Measurements from ENCODE around the gene ACTR1A.

Gene ACTR1A

GRCh38 chr10:102485093-102485784, 17.3 kb downstream of the ACTR1A start:
- no peak for DNase-seq (ENCODE audit: low read depth)

- no peak for DNase-seq (ENCODE audit: low read depth)
Observed at GRCh38 chr10:102484021-102484420, 18.5 kb downstream of the ACTR1A start.

- DNase-seq (ENCODE audit: low read depth): no peak
Observed at GRCh38 chr10:102480396-102480795, 22.1 kb downstream of the ACTR1A start.

GRCh38 chr10:102479651-102480050, 22.9 kb downstream of the ACTR1A start:
- DNase-seq (ENCODE audit: low read depth): no peak

- DNase-seq (ENCODE audit: low read depth): no peak
Observed at GRCh38 chr10:102476466-102477141, 25.9 kb downstream of the ACTR1A start.

- DNase-seq (ENCODE audit: low read depth): no peak
Observed at GRCh38 chr10:102475451-102476040, 27.0 kb downstream of the ACTR1A start.

- no peak for DNase-seq (ENCODE audit: low read depth)
Observed at GRCh38 chr10:102473445-102474331, 28.8 kb downstream of the ACTR1A start.

- no peak for DNase-seq (ENCODE audit: low read depth)
Observed at GRCh38 chr10:102470579-102471546, 31.6 kb downstream of the ACTR1A start.

GRCh38 chr10:102468683-102469082, 33.8 kb downstream of the ACTR1A start:
- no peak for DNase-seq (ENCODE audit: low read depth)

- DNase-seq (ENCODE audit: low read depth): no peak
Observed at GRCh38 chr10:102467971-102468438, 34.5 kb downstream of the ACTR1A start.

GRCh38 chr10:102467318-102467717, 35.2 kb downstream of the ACTR1A start:
- DNase-seq (ENCODE audit: low read depth): no peak

- DNase-seq (ENCODE audit: low read depth): no peak
Observed at GRCh38 chr10:102465466-102465865, 37.0 kb downstream of the ACTR1A start.

- DNase-seq (ENCODE audit: low read depth): no peak
Observed at GRCh38 chr10:102463983-102464382, 38.5 kb downstream of the ACTR1A start.

GRCh38 chr10:102462512-102463054, 39.9 kb downstream of the ACTR1A start:
- no peak for DNase-seq (ENCODE audit: low read depth)

GRCh38 chr10:102461187-102462054, 41.1 kb downstream of the ACTR1A start:
- peak; percentile 92 for DNase-seq (ENCODE audit: low read depth)

- no peak for DNase-seq (ENCODE audit: low read depth)
Observed at GRCh38 chr10:102460836-102461186, 41.7 kb downstream of the ACTR1A start.

- no peak for DNase-seq (ENCODE audit: low read depth)
Observed at GRCh38 chr10:102458656-102459055, 43.9 kb downstream of the ACTR1A start.

- DNase-seq (ENCODE audit: low read depth): no peak
Observed at GRCh38 chr10:102457591-102458150, 44.8 kb downstream of the ACTR1A start.

- DNase-seq (ENCODE audit: low read depth): no peak
Observed at GRCh38 chr10:102455893-102456471, 46.5 kb downstream of the ACTR1A start.
